ENCODE results near the gene KAT7.

The KAT7 gene

DNA sequence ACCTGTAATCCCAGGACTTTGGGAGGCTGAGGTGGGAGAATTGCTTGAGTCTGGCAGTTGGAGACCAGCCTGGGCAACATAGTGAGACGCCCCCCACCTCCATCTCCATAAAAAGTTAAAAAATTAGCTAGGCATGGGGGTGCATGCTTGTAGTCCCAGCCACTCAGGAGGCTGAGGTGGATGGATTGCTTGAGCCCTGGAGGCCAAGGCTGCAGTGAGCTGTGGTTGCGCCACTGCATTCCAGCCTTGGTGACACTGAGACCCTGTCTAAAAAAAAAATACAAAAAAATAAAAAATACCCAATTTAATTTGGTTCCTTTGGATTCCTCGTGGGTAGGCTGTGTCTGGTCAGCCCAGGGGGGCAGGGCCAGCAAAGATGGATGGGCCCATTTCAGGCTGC, 85.4 kb downstream of the KAT7 start:
- H3K4me1 Mint-ChIP-seq: peaks cover 59% of the 10 kb centered on the region
- H3K27me3 Mint-ChIP-seq (ENCODE audit: low read depth, poor library complexity): peaks cover 7% of the 10 kb centered on the region
- H3K27ac Mint-ChIP-seq: no peak overlapping the region
- no peaks in the 10 kb centered on the region for H3K9me3 Mint-ChIP-seq
- TF ChIP-seq, protein P1, sequence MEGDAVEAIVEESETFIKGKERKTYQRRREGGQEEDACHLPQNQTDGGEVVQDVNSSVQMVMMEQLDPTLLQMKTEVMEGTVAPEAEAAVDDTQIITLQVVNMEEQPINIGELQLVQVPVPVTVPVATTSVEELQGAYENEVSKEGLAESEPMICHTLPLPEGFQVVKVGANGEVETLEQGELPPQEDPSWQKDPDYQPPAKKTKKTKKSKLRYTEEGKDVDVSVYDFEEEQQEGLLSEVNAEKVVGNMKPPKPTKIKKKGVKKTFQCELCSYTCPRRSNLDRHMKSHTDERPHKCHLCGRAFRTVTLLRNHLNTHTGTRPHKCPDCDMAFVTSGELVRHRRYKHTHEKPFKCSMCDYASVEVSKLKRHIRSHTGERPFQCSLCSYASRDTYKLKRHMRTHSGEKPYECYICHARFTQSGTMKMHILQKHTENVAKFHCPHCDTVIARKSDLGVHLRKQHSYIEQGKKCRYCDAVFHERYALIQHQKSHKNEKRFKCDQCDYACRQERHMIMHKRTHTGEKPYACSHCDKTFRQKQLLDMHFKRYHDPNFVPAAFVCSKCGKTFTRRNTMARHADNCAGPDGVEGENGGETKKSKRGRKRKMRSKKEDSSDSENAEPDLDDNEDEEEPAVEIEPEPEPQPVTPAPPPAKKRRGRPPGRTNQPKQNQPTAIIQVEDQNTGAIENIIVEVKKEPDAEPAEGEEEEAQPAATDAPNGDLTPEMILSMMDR (IDR thresholded peaks at IDR 0.05): no peak
- DNase-seq: no peak
- no peaks in the 10 kb centered on the region for H3K36me3 Mint-ChIP-seq (ENCODE audit: low read depth)
- no peak overlapping the region for H3K4me3 Mint-ChIP-seq

DNA sequence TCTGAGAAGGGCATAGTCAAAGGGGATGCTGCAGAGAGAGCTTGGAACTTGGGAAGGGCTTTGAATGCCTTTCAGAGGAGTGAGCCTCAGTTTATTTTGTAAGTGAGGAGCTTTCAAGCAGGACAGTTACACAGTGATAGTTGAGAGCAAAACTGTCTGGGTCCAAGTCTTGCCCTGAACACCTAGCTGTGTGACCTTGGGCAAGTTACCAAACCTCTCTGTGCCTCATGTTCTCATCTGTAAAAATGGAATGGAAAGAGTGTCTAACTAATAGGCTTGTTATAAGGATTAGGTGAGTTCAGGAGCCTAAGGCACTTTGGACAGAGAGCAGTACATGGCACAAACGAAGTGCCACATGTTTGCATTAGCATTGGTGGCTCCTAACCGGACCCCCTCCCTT, 86.4 kb downstream of the KAT7 start:
- Mint-ChIP-seq H3K4me3 (no peak overlapping the region), H3K9me3 (no peaks in the 10 kb centered on the region), H3K36me3 (ENCODE audit: low read depth) (no peaks in the 10 kb centered on the region), H3K4me1 (peaks cover 62% of the 10 kb centered on the region), H3K27me3 (ENCODE audit: low read depth, poor library complexity) (peaks cover 7% of the 10 kb centered on the region), H3K27ac (no peak overlapping the region)
- DNase-seq: no peak
- TF ChIP-seq, protein P1 (IDR thresholded peaks at IDR 0.05): no peak

DNA sequence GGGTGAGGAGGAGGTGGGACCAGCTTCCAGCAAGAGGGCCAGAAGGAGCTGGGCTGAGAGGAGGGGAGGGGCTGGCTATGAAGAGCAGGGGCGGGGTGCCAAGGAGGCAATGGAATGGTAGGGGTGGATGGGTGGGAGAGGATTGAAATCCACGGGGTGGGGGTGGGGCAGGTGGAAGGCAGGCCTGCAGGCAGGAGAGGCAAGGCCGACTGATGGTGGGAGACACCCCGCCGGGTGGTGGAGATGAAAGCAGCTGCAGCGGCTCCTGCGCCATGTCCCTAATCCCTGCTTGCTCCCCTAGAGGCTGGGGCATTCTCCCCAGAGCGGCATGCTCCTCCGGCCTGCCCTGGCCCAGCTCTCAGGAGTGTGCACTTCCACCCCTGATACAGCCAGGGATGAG, 87.2 kb downstream of the KAT7 start:
- TF ChIP-seq, protein P1 (IDR thresholded peaks at IDR 0.05): no peak
- Mint-ChIP-seq H3K27ac (no peak overlapping the region), H3K27me3 (ENCODE audit: low read depth, poor library complexity) (peaks cover 9% of the 10 kb centered on the region), H3K9me3 (no peaks in the 10 kb centered on the region), H3K4me3 (no peak overlapping the region), H3K36me3 (ENCODE audit: low read depth) (no peaks in the 10 kb centered on the region), H3K4me1 (peaks cover 61% of the 10 kb centered on the region)
- DNase-seq: no peak

GRCh38 chr17:49878931-49879904, 90.7 kb downstream of the KAT7 start:
- no peaks in the 10 kb centered on the region for H3K36me3 Mint-ChIP-seq (ENCODE audit: low read depth)
- H3K4me3 Mint-ChIP-seq: peak overlapping the region; percentile 47
- no peak overlapping the region for H3K27ac Mint-ChIP-seq
- H3K9me3 Mint-ChIP-seq: no peaks in the 10 kb centered on the region
- peaks cover 62% of the 10 kb centered on the region for H3K4me1 Mint-ChIP-seq
- TF ChIP-seq, protein P1 (IDR thresholded peaks at IDR 0.05): no peak
- DNase-seq: no peak
- H3K27me3 Mint-ChIP-seq (ENCODE audit: low read depth, poor library complexity): peaks cover 18% of the 10 kb centered on the region

- peaks cover 23% of the 10 kb centered on the region for H3K27me3 Mint-ChIP-seq (ENCODE audit: low read depth, poor library complexity)
- peak; percentile 93 for DNase-seq
- peak overlapping the region; percentile 70 for H3K4me3 Mint-ChIP-seq
- TF ChIP-seq, protein P1 (IDR thresholded peaks at IDR 0.05): peak; percentile 97
- peaks cover 52% of the 10 kb centered on the region for H3K4me1 Mint-ChIP-seq
- no peak overlapping the region for H3K27ac Mint-ChIP-seq
- H3K9me3 Mint-ChIP-seq: no peaks in the 10 kb centered on the region
- H3K36me3 Mint-ChIP-seq (ENCODE audit: low read depth): no peaks in the 10 kb centered on the region
These were observed 92.0 kb downstream of the KAT7 start for GRCh38 chr17:49880291-49881053.
